Liver (tissue), 9 donors: ENCODE results near the gene SGPP2. TPM values are rescaled to one million over a fixed set of nuclear protein-coding genes. Genes with fewer than 3 reads are reported as not detected.

Experiments
- DNase-seq: peaks from one replicate; pipeline ENCODE4 v3.0.0-alpha.2; 2017; ENCODE audit warnings: low spot score
- H3K27ac ChIP-seq, 2 donors: one replicate each; pipeline ENCODE4 v1.7.0; 2013; ENCODE audit warnings: inconsistent platforms in 2 of 2, low read length in 2 of 2, control low read depth in 1 of 2, low read depth in 1 of 2, mild to moderate bottlenecking in 1 of 2
- H3K27me3 ChIP-seq, 4 donors: one replicate each; pipeline versions ENCODE4 v1.6.1 to v1.7.0; 2013; ENCODE audit warnings: low read length in 3 of 4, inconsistent platforms in 1 of 4, mild to moderate bottlenecking in 1 of 4, moderate library complexity in 1 of 4; ENCODE audit not compliant: control insufficient read depth in 4 of 4, insufficient read depth in 4 of 4
- H3K36me3 ChIP-seq, 4 donors: one replicate each; pipeline versions ENCODE4 v1.6.1 to v1.7.0; 2013; ENCODE audit warnings: low read length in 3 of 4, mild to moderate bottlenecking in 3 of 4, low read depth in 1 of 4, moderate library complexity in 1 of 4; ENCODE audit not compliant: control insufficient read depth in 4 of 4, insufficient read depth in 3 of 4
- H3K4me1 ChIP-seq, 4 donors: one replicate each; pipeline versions ENCODE4 v1.6.1 to v1.7.0; 2013; ENCODE audit warnings: low read length in 3 of 4, mild to moderate bottlenecking in 3 of 4, moderate library complexity in 1 of 4; ENCODE audit not compliant: control insufficient read depth in 4 of 4, insufficient read depth in 4 of 4
- H3K4me3 ChIP-seq, 3 donors: one replicate each; pipeline versions ENCODE4 v1.6.1 to v1.7.0; 2013; ENCODE audit warnings: low read length in 3 of 3, control low read depth in 1 of 3, low read depth in 1 of 3, mild to moderate bottlenecking in 1 of 3
- H3K9ac ChIP-seq, 2 donors: one replicate each; pipeline ENCODE4 v1.7.0; 2013; ENCODE audit warnings: low read length in 2 of 2, mild to moderate bottlenecking in 2 of 2, moderate library complexity in 2 of 2, control low read depth in 1 of 2, low read depth in 1 of 2
- H3K9me3 ChIP-seq, 4 donors: one replicate each; pipeline versions ENCODE4 v1.6.1 to v1.7.0; 2013; ENCODE audit warnings: low read length in 3 of 4; ENCODE audit not compliant: control insufficient read depth in 4 of 4
- EGR1 ChIP-seq, 2 donors: IDR thresholded peaks; 2 replicates each; pipeline ENCODE4 v1.6.1; 2016 to 2018; ENCODE audit warnings: antibody characterized with exemption in 2 of 2, low read depth in 2 of 2
- FOXA1 ChIP-seq: IDR thresholded peaks from 2 replicates; pipeline ENCODE4 v1.6.1; 2016; ENCODE audit warnings: antibody characterized with exemption
- FOXA2 ChIP-seq: IDR thresholded peaks from 2 replicates; pipeline ENCODE4 v1.6.1; 2016; ENCODE audit warnings: antibody characterized with exemption
- GABPA ChIP-seq, 2 donors: IDR thresholded peaks in 1 of 2; conservative IDR thresholded peaks in 1 of 2; 2 replicates each; pipeline ENCODE4 v1.6.1; 2016; ENCODE audit warnings: antibody characterized with exemption in 2 of 2, mild to moderate bottlenecking in 1 of 2, moderate library complexity in 1 of 2
- HNF4A ChIP-seq, 2 donors: conservative IDR thresholded peaks; 2 replicates each; pipeline ENCODE4 v1.6.1; 2016; ENCODE audit warnings: antibody characterized with exemption in 2 of 2, mild to moderate bottlenecking in 2 of 2
- HNF4G ChIP-seq: IDR thresholded peaks from 2 replicates; pipeline ENCODE4 v1.6.1; 2016; ENCODE audit warnings: antibody characterized with exemption
- JUND ChIP-seq, 2 donors: IDR thresholded peaks; 2 replicates each; pipeline ENCODE4 v1.6.1; 2016; ENCODE audit warnings: antibody characterized with exemption in 2 of 2
- NR2F2 ChIP-seq: IDR thresholded peaks from 2 replicates; pipeline ENCODE4 v1.6.1; 2016; ENCODE audit warnings: antibody characterized with exemption
- RAD21 ChIP-seq, 2 donors: IDR thresholded peaks; 2 replicates each; pipeline ENCODE4 v1.6.1; 2016; ENCODE audit warnings: antibody characterized with exemption in 2 of 2, mild to moderate bottlenecking in 2 of 2
- RXRA ChIP-seq, 2 donors: IDR thresholded peaks; 2 replicates each; pipeline ENCODE4 v1.6.1; 2017 to 2018; ENCODE audit warnings: antibody characterized with exemption in 2 of 2, mild to moderate bottlenecking in 1 of 2
- SP1 ChIP-seq: IDR thresholded peaks from 2 replicates; pipeline ENCODE4 v1.6.1; 2018; ENCODE audit warnings: antibody characterized with exemption, mild to moderate bottlenecking
- TAF1 ChIP-seq: conservative IDR thresholded peaks from 2 replicates; pipeline ENCODE4 v1.6.1; 2016; ENCODE audit warnings: antibody characterized with exemption, mild to moderate bottlenecking
- YY1 ChIP-seq: IDR thresholded peaks from 2 replicates; pipeline ENCODE4 v1.6.1; 2016; ENCODE audit warnings: antibody characterized with exemption, mild to moderate bottlenecking
- WGBS: extraction: QIAGEN DNeasy Blood & Tissue Kit; methylation state at CpG from one replicate; pipeline ENCODE4 v1.1.7; 2013; 5-methylcytosine and 5-hydroxymethylcytosine counted together
- polyA plus RNA-seq, 2 donors: library from polyadenylated mRNA; stranded (reverse) in 1 of 2; unstranded in 1 of 2; fragments of 200-250 nt in 1 of 2; fragments of >200 nt in 1 of 2; fragmentation: Nextera tagmentation in 1 of 2; extraction: Ambion mirVana in 1 of 2; gene quantifications; one replicate each; pipeline versions ENCODE4 v1.2.1 to v1.2.3, GENCODE V29; 2013 to 2015
- total RNA-seq, 2 donors: library from RNA; depleted of rRNA; stranded (reverse); fragments of >200 nt; gene quantifications; one replicate each; pipeline ENCODE4 v1.2.3, GENCODE V29; 2014
- TF ChIP-seq, protein P1 (sequence below): IDR thresholded peaks from 2 replicates; pipeline ENCODE4 v1.6.1; 2016; ENCODE audit warnings: antibody characterized with exemption
- TF ChIP-seq, protein P2 (sequence below): IDR thresholded peaks from 2 replicates; pipeline ENCODE4 v1.6.1; 2016; ENCODE audit warnings: antibody characterized with exemption, mild to moderate bottlenecking
- TF ChIP-seq, protein P3 (sequence below): IDR thresholded peaks from 2 replicates; pipeline ENCODE4 v1.6.1; 2016; ENCODE audit warnings: antibody characterized with exemption
- TF ChIP-seq, protein P4 (sequence below): IDR thresholded peaks from 2 replicates; pipeline ENCODE4 v1.6.1; 2016; ENCODE audit warnings: antibody characterized with exemption
- donor health status: healthy.
- donor health status: healthy.
- donor health status: healthy.
- donor health status: healthy.
- donor health status: healthy.

The SGPP2 gene
- total and polyA plus RNA-seq, 4 donors = 0.16 to 0.33 (median 0.31) TPM; not detected in 1

DNA sequence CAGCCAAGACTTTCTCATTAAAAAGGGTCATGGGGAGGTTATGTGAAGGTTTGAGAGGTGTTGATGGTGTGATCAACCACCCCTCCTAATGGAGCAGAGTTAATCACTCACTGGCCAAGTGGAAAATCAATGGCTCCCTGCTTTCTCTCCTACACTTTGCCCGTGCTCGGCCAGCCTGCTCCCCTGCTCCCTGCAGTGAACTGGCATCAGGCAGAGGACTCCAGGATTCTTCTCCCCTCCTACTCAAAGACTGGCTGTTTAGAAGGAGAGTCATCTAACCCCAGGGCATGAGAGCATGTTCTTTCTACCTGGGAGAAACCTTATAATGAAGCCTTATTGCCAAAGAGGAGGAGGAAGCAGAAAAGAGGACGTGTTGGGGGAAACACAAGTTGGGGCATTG, 74.9 kb downstream of the SGPP2 start:
- 48% methylated on average over 3 of the region's 3 CpGs for WGBS
- no peak overlapping the region for H3K4me3 ChIP-seq
- DNase-seq = no peak
- no peaks in the 10 kb centered on the region for H3K36me3 ChIP-seq
- H3K4me1 ChIP-seq = no peaks in the 10 kb centered on the region
- no peaks in the 10 kb centered on the region for H3K27me3 ChIP-seq
- no peak for TF ChIP-seq EGR1 (IDR thresholded peaks at IDR 0.05; ENCODE audit: low read depth in 2 of 2)
- TF ChIP-seq, protein P1, sequence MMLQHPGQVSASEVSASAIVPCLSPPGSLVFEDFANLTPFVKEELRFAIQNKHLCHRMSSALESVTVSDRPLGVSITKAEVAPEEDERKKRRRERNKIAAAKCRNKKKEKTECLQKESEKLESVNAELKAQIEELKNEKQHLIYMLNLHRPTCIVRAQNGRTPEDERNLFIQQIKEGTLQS = no peak
- no peak overlapping the region for H3K9ac ChIP-seq
- H3K27ac ChIP-seq = no peak overlapping the region
- H3K9me3 ChIP-seq = no peaks in the 10 kb centered on the region

DNA sequence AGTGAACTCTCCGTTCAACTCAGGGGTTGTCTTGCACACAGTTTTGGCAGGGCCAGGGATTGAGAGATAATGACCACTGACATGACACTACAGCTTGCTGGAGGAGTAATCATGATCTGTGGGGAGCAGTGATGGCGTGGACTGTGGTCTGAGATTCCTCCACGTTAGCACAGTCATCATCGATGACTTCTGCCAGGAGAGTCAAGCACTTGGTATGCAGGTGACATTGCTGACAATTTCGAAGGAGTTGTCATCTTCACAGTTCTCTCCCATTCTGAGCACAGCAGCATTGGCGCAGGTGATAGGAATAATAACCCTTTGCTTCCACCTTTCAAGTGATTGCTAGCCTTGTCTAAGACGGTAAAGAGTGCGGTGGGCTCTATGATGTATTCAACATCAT, 79.8 kb downstream of the SGPP2 start:
- Histone ChIP-seq H3K9me3 (no peaks in the 10 kb centered on the region), H3K9ac (no peak overlapping the region), H3K27ac (no peak overlapping the region), H3K4me1 (no peaks in the 10 kb centered on the region), H3K36me3 (no peaks in the 10 kb centered on the region), H3K27me3 (no peaks in the 10 kb centered on the region), H3K4me3 (no peak overlapping the region)
- TF ChIP-seq, protein P2, sequence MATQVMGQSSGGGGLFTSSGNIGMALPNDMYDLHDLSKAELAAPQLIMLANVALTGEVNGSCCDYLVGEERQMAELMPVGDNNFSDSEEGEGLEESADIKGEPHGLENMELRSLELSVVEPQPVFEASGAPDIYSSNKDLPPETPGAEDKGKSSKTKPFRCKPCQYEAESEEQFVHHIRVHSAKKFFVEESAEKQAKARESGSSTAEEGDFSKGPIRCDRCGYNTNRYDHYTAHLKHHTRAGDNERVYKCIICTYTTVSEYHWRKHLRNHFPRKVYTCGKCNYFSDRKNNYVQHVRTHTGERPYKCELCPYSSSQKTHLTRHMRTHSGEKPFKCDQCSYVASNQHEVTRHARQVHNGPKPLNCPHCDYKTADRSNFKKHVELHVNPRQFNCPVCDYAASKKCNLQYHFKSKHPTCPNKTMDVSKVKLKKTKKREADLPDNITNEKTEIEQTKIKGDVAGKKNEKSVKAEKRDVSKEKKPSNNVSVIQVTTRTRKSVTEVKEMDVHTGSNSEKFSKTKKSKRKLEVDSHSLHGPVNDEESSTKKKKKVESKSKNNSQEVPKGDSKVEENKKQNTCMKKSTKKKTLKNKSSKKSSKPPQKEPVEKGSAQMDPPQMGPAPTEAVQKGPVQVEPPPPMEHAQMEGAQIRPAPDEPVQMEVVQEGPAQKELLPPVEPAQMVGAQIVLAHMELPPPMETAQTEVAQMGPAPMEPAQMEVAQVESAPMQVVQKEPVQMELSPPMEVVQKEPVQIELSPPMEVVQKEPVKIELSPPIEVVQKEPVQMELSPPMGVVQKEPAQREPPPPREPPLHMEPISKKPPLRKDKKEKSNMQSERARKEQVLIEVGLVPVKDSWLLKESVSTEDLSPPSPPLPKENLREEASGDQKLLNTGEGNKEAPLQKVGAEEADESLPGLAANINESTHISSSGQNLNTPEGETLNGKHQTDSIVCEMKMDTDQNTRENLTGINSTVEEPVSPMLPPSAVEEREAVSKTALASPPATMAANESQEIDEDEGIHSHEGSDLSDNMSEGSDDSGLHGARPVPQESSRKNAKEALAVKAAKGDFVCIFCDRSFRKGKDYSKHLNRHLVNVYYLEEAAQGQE = no peak
- TF ChIP-seq, protein P3, sequence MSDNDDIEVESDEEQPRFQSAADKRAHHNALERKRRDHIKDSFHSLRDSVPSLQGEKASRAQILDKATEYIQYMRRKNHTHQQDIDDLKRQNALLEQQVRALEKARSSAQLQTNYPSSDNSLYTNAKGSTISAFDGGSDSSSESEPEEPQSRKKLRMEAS = no peak
- 79% methylated on average over 8 of the region's 8 CpGs for WGBS
- no peak for DNase-seq

DNA sequence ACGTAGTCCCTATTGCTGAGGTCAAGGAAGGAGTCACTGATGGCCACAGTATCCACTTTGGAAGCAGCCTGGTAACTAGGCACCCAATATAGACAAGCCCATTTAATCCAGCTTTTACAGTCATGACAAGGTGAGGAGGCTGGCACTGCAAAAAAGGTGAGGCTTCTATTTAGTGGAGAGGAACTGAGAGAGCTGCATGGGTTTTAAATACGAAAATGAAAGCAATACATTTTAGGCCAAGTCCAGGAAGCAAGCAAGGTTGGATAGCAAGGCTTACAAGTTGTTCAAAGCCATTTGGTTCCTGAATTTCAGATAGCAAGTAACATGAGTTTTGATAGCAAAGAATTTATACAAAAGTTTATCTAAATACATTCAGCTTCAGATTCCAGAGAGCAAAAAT, 80.4 kb downstream of the SGPP2 start:
- Histone ChIP-seq H3K36me3 (no peaks in the 10 kb centered on the region), H3K4me1 (no peaks in the 10 kb centered on the region), H3K9ac (no peak overlapping the region), H3K27me3 (no peaks in the 10 kb centered on the region), H3K9me3 (no peaks in the 10 kb centered on the region), H3K27ac (no peak overlapping the region), H3K4me3 (no peak overlapping the region)
- WGBS = 76% methylated on average over 2 of the region's 2 CpGs
- DNase-seq = no peak
- TF ChIP-seq RXRA (IDR thresholded peaks at IDR 0.05) = no peak
- no peak for TF ChIP-seq HNF4G
- TF ChIP-seq FOXA2 = no peak
- no peak for TF ChIP-seq SP1
- TF ChIP-seq TAF1 = no peak
- TF ChIP-seq HNF4A (conservative IDR thresholded peaks at IDR 0.05) = no peak
- TF ChIP-seq GABPA (IDR thresholded peaks at IDR 0.05 in 1 of 2, conservative IDR thresholded peaks at IDR 0.05 in 1 of 2) = no peak
- TF ChIP-seq JUND (IDR thresholded peaks at IDR 0.05) = no peak
- no peak for TF ChIP-seq YY1
- TF ChIP-seq, protein P4, sequence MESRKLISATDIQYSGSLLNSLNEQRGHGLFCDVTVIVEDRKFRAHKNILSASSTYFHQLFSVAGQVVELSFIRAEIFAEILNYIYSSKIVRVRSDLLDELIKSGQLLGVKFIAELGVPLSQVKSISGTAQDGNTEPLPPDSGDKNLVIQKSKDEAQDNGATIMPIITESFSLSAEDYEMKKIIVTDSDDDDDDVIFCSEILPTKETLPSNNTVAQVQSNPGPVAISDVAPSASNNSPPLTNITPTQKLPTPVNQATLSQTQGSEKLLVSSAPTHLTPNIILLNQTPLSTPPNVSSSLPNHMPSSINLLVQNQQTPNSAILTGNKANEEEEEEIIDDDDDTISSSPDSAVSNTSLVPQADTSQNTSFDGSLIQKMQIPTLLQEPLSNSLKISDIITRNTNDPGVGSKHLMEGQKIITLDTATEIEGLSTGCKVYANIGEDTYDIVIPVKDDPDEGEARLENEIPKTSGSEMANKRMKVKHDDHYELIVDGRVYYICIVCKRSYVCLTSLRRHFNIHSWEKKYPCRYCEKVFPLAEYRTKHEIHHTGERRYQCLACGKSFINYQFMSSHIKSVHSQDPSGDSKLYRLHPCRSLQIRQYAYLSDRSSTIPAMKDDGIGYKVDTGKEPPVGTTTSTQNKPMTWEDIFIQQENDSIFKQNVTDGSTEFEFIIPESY = no peak
- TF ChIP-seq, protein P3 = no peak
- no peak for TF ChIP-seq RAD21 (IDR thresholded peaks at IDR 0.05)
- TF ChIP-seq FOXA1 = no peak
- TF ChIP-seq EGR1 (IDR thresholded peaks at IDR 0.05; ENCODE audit: low read depth in 2 of 2) = no peak
- TF ChIP-seq, protein P2 = no peak
- TF ChIP-seq NR2F2 = no peak
